ENCODE results near the gene INS. TPM values are rescaled to one million over a fixed set of nuclear protein-coding genes. Genes with fewer than 3 reads are reported as not detected.

Gene INS
- total RNA-seq, 1 donor from 2014 or later = not detected

DNA sequence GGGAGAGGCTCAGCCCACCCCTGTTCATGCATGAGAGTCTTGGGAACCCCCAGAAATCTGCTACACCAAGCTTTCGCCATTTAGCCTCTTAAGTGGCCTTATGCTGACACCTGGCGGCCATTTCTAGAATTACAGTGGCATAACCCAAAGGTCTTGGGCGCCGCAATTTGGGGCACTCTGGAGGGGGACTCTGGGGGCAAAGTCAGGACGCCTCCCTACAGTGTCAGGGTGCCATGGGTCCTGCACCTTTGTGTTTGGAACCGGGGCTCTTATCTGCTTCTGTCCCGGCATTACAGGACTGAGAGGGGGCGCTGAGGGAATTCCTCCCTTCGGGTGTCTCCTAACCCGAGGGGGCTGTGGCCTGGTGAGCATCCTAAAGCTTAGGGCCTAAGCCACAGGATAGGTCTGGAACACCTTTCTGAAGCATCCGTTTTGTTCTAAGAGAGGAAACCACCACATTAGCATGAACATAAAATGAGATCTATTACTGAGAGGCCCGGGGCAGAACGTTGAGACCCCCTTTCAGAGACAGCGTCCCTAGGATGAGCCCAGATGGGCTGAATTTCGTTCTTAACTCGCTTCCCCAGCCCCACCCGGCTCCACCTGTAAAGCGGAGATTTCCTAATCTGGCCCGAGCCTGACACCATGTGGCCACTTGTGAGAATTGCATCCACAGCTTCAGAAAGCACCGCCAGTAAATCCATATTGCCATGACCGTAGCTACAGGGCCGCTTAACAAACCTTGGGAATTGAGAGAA, 9.3 kb downstream of the INS start:
- Histone ChIP-seq H3K4me1 (peaks cover 12% of the 10 kb centered on the region), H3K4me3 (peak overlapping the region; percentile 33), H3K27me3 (ENCODE audit: low read depth) (peaks cover 66% of the 10 kb centered on the region), H3K9me3 (replicated peaks) (no peaks in the 10 kb centered on the region), H3K27ac (replicated peaks) (peak overlapping the region; percentile 18), H3K36me3 (no peaks in the 10 kb centered on the region)
- peak; percentile 67 for DNase-seq
- intact Hi-C loops (cut with micrococcal nuclease) = loop anchor here (5.0 to 10.0 kb wide), 2 partner anchors 314 to 457 kb away; partner anchors contain the start of genes KRTAP5-6 and TNNI2
- TF ChIP-seq, protein P1, sequence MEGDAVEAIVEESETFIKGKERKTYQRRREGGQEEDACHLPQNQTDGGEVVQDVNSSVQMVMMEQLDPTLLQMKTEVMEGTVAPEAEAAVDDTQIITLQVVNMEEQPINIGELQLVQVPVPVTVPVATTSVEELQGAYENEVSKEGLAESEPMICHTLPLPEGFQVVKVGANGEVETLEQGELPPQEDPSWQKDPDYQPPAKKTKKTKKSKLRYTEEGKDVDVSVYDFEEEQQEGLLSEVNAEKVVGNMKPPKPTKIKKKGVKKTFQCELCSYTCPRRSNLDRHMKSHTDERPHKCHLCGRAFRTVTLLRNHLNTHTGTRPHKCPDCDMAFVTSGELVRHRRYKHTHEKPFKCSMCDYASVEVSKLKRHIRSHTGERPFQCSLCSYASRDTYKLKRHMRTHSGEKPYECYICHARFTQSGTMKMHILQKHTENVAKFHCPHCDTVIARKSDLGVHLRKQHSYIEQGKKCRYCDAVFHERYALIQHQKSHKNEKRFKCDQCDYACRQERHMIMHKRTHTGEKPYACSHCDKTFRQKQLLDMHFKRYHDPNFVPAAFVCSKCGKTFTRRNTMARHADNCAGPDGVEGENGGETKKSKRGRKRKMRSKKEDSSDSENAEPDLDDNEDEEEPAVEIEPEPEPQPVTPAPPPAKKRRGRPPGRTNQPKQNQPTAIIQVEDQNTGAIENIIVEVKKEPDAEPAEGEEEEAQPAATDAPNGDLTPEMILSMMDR (IDR thresholded peaks at IDR 0.05; ENCODE audit: borderline replicate concordance) = peak; percentile 74

DNA sequence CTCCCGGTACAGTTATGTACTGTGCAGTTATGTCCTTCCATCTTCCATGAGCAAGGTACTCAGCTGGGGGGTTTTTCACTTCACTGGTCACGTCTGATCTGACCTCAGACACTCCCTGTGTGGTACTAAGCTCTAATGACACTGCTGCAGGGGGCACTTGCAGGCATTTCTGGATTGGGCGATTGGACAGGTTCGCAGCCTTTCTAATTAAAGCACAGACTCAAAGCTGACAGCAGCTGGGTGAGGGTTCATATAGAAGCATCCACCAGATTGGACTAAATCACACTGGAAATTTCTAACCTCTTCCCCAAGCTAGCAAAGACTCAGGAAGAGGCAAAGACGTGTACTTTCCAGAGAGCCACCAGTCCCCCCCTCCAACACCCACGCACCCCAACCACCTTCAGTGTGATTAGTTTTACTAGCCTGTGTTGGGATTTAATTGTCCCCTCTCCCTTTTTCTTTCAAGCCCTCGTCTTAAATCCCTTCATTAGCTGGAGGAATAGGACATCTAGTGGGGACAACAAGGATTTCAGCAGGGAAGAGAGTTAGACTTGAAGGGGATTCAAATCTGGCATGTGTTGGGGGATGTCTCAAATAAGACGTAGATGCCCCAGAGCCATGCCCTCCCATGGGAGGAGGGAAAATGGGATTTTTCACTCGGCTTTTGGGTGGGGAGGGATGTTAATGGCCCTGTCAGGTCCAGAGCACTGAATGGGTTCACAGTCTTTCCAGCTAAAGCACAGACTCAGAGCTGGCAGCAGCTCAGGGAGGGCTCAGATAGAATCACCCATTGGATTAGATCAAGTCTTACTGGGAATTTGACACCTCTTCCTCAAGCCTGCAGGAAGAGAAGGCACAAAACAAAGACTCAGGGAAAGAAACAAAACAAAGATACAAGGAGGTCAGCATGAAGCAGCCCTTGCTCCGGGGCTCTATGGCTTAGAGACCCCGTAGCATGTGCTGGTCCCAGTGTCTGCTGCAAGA, 10.9 kb downstream of the INS start:
- Histone ChIP-seq H3K4me3 (no peak overlapping the region), H3K9me3 (replicated peaks) (no peaks in the 10 kb centered on the region), H3K27me3 (ENCODE audit: low read depth) (peaks cover 66% of the 10 kb centered on the region), H3K36me3 (no peaks in the 10 kb centered on the region), H3K27ac (replicated peaks) (no peak overlapping the region), H3K4me1 (peaks cover 6% of the 10 kb centered on the region)
- intact Hi-C loops (cut with micrococcal nuclease) = loop anchor here (5.0 to 10.0 kb wide), 2 partner anchors 313 to 455 kb away; partner anchors contain the start of genes KRTAP5-6 and TNNI2
- DNase-seq = no peak
- TF ChIP-seq, protein P1 (IDR thresholded peaks at IDR 0.05; ENCODE audit: borderline replicate concordance) = peak; percentile 60

DNA sequence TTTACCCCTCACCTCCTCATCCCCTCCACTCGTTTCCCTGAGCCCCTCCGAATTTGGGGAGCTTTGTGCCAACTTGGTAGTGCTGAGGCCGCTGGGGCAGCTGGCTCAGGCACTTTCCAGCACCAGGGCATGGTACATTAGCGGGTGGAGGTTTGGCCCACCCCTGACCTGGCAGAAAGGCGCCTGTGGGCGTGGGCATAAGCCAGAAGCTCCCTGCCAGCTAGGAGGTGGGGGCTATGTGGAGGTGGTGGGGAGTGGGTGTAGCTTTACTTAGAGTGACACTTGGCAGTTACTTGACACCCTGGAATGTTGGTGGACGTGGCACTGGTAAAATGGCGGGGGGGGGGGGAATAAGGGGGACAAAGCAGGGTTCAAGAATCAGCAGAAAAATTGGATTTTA, 11.5 kb downstream of the INS start:
- no peak overlapping the region for H3K4me3 ChIP-seq
- H3K27ac ChIP-seq (replicated peaks) = no peak overlapping the region
- intact Hi-C loops (cut with micrococcal nuclease) = no loop called here
- H3K4me1 ChIP-seq = peaks cover 6% of the 10 kb centered on the region
- TF ChIP-seq, protein P1 (IDR thresholded peaks at IDR 0.05; ENCODE audit: borderline replicate concordance) = no peak
- no peak for DNase-seq
- H3K27me3 ChIP-seq (ENCODE audit: low read depth) = peaks cover 69% of the 10 kb centered on the region
- no peaks in the 10 kb centered on the region for H3K9me3 ChIP-seq (replicated peaks)
- H3K36me3 ChIP-seq = no peaks in the 10 kb centered on the region

DNA sequence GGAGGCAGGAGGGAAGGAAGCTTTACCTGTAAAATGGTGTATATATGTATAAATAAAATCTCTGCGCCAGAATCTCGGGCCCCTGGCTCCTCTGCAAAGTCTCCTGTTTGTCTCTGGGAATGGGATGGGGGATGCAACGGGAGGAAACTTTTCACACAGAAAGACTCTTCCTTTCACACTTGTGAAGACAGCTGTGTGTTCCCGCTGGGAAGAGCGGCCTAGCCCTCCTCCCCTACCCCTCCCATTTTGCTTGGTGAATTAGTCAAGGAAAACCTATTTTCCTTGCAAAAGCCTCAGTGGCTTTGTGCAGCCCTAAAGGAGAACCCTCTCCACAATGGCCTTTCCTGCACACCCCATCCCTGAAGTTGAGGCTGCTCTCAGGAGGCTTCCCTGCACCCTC, 12.4 kb downstream of the INS start:
- Histone ChIP-seq H3K4me1 (peaks cover 15% of the 10 kb centered on the region), H3K27ac (replicated peaks) (no peak overlapping the region), H3K36me3 (no peaks in the 10 kb centered on the region), H3K4me3 (no peak overlapping the region), H3K27me3 (ENCODE audit: low read depth) (peaks cover 77% of the 10 kb centered on the region), H3K9me3 (replicated peaks) (no peaks in the 10 kb centered on the region)
- TF ChIP-seq, protein P1 (IDR thresholded peaks at IDR 0.05; ENCODE audit: borderline replicate concordance) = no peak
- intact Hi-C loops (cut with micrococcal nuclease) = no loop called here
- no peak for DNase-seq

DNA sequence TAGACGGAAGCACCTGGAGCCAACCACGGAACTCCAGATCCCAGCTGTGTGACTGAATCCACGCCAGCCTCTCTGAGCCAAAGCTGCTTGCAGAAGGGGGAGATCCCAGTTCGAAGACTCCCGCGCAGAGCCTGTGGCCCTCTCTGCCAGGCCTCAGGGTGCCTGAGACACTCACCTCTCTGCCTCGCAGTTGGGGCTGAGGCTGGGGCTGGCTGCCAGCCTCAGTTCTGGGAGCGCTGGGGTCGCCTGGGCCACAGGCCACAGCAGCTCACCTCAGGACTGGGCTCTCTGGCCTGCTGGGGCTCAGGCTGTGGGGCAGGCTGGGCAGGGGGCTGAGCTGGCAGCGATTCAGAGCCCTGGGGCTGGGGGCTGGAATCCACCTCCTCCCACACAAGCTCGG, 13.6 kb downstream of the INS start:
- intact Hi-C loops (cut with micrococcal nuclease) = no loop called here
- H3K4me3 ChIP-seq = no peak overlapping the region
- TF ChIP-seq, protein P1 (IDR thresholded peaks at IDR 0.05; ENCODE audit: borderline replicate concordance) = no peak
- H3K4me1 ChIP-seq = peaks cover 17% of the 10 kb centered on the region
- H3K9me3 ChIP-seq (replicated peaks) = no peaks in the 10 kb centered on the region
- H3K36me3 ChIP-seq = no peaks in the 10 kb centered on the region
- H3K27ac ChIP-seq (replicated peaks) = no peak overlapping the region
- no peak for DNase-seq
- peaks cover 89% of the 10 kb centered on the region for H3K27me3 ChIP-seq (ENCODE audit: low read depth)

Data from left ventricle myocardium inferior (tissue), 1 donor.